ENCODE measurements around the gene FGF9.
A peak's percentile ranks its signal among the peaks of the same experiment; 100 is the strongest.

Gene FGF9

GRCh38 chr13:21670883-21671619 is at the start of gene FGF9:
Gene FGF9, plus strand, starts transcription at chr13:21671073. Its CDS starts 840 bp downstream, at chr13:21671913.
- peak; percentile 78 for DNase-seq

DNA sequence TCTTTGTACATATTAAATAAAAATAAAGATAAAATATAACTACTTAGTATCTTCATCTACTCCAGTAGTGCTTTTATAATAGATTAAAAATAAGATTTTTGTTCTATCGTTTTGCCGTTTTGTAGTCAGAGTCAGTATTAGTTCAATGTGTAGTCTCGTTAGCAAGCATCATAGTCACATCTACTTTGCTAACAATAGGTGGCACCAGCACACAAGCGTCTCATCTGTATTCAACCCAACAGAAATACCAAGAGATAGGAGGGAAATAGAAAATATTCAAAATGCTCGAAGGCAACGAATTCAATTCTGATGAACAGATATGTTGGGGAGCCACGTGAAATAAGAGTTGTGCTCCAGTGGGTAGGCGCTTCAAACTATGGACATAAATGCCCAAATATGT is 45.5 kb upstream of the FGF9 start:
- DNase-seq, result no peak

GRCh38 chr13:21632196-21632595 is 38.7 kb upstream of the FGF9 start:
- DNase-seq, result no peak

- no peak for DNase-seq
Measured at GRCh38 chr13:21636656-21637055, 34.2 kb upstream of the FGF9 start.

GRCh38 chr13:21637296-21637695 is 33.6 kb upstream of the FGF9 start:
- no peak for DNase-seq

DNA sequence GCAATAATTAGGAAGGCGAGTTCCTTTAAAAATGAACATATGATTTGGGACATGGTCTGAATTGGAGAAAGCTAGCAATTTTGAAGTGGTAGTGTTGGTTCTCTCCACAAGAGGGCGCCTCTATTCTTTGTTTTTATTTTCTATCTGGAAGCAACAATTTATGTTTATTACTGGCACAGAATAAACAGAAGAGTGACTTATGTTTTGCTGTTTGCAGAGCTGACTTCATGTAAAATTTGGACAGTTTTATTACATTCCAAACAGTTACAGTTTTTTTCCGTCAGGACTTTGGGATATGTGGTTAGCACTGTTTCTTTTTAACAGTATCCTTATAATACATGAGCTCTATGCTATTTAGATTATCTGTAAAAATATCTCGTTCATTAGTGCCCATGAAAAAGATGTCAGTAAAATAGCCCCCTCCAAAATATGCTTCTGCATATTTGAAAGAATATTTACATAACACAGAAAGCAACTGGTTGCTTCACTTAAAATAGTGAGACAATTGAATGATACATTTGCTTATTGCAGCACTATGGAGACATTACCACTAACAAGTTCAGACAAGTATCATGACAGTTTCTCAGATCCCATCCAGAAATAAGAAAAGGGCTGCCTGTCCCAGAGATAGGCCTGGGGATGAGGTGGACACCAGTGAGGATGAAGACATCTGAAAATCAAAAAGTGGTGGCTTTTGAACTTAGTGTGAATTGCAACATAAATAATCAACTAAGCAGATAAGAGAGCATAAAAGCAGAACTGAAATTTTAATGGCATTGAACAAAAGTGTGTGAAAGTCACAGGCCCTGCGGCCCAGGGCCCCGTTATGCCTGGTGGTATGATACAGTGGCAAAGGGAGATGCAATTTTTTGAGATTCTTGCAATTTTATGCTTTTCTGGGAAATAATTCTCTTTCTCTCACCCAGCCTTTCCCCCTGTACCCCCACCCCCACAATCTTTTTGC is 32.3 kb upstream of the FGF9 start:
- peak; percentile 11 for DNase-seq

- no peak for DNase-seq
Measured at GRCh38 chr13:21639561-21639960, 31.3 kb upstream of the FGF9 start.

DNA sequence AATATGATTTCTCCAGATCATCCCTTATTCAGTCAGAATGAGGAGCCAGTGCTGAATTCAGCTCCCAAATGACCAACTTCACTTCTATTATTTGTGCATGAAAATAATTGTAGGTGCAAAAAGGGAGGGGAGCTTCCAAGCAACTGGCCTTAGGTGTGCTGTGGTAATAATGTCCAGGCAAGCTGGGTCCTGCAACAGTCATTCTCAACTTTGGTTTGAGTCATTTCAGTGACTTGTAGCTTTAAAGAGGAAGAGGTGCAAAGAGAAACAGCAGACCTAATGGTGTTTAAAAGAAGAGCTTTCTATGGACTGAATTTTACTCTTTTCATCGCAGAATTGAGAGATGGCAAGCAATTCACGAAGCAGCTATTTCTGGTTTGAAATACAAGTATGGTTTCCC is 29.2 kb upstream of the FGF9 start:
- no peak for DNase-seq

DNA sequence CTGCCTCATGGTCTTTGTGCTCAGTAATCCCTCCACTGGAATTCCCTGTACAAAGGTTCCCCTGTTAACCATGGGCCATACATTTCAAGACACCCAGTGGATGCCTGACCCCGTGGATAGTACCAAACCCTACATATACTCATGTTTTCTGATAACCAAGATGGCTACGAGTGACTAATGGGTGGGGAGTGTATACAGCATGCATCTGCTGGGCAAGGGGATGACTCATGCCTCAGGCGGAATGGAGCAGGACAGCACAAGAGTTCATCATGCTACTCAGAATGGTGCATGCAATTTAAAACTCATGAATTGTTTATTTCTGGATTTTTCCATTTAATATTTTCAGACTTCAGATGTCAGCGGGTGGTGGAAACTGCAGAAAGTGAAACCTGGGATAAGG is 13.3 kb upstream of the FGF9 start:
- DNase-seq, result no peak

GRCh38 chr13:21659087-21659486 is 11.8 kb upstream of the FGF9 start:
- no peak for DNase-seq

- no peak for DNase-seq
Measured at GRCh38 chr13:21661097-21661909, 9.6 kb upstream of the FGF9 start.

- no peak for DNase-seq
Measured at GRCh38 chr13:21663197-21663596, 7.7 kb upstream of the FGF9 start.

DNA sequence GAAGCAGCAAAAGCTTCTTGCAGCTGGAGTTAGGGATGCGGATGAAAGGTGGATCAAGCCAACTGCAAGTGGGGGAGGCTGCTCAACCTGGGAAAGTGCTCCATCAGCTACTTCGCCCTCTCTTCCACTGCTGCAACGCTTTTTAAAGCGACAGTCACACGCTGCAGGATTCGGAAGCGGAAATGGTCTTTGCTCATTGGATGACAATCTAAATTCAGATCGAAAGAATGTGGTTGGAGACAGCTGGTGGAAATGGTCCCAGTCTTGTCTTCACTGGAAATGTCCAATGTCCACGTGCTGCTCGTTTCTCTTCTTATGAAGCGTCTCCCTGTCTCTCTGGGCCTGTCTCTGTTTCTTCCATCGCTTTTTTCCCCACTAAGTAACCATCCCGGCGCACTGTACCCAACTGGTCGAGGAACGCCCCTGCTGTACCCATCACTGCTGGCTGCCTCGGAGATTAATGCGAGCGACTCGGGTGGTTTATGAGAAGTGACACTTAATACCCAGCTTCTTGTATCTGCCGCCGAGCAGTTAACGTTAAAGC is 2.1 kb upstream of the FGF9 start:
- DNase-seq, result no peak

- DNase-seq, result peak; percentile 26
Measured at GRCh38 chr13:21670006-21670882, 629 bp upstream of the FGF9 start.

GRCh38 chr13:21671620-21672286 is 880 bp downstream of the FGF9 start:
- DNase-seq, result no peak

- no peak for DNase-seq
Measured at GRCh38 chr13:21672287-21672680, 1.4 kb downstream of the FGF9 start.

DNA sequence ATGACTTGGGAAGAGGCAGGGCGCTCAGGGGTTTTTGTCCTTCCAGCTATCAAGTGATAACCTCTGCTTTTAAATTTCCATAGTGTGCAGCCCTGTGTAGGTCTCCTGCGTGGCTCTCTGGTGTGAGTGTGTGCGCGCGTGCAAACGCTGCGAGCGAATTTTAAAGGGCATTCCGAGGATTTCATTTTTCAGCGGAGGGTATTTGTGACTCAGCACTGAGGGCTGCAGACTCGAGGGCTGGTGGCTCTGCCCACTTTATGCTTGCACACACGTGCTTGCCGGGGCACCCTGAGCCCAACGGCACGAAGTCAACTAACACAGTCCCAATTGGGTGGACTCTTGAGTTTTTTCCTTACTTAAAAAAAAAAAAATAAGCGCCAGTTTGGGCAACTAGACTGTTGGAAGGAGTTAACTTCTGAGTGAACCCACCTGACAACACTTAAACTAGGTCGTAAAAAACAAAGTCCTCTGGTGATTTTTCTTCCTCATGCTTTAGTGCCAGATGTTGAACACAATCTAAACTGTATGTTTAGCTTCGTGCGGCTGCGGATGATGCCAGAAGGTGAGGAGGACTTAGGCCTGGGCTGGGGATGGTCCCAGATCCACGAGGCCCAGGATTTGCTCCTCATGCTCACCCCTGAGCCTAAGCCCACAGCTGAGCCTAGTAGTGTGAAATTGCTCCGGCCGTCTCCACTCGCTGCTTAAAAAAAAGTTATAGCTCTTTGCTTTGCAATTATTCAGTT is 2.1 kb downstream of the FGF9 start:
- no peak for DNase-seq

GRCh38 chr13:21673539-21673788 is 2.6 kb downstream of the FGF9 start:
- DNase-seq, result peak; percentile 25

DNA sequence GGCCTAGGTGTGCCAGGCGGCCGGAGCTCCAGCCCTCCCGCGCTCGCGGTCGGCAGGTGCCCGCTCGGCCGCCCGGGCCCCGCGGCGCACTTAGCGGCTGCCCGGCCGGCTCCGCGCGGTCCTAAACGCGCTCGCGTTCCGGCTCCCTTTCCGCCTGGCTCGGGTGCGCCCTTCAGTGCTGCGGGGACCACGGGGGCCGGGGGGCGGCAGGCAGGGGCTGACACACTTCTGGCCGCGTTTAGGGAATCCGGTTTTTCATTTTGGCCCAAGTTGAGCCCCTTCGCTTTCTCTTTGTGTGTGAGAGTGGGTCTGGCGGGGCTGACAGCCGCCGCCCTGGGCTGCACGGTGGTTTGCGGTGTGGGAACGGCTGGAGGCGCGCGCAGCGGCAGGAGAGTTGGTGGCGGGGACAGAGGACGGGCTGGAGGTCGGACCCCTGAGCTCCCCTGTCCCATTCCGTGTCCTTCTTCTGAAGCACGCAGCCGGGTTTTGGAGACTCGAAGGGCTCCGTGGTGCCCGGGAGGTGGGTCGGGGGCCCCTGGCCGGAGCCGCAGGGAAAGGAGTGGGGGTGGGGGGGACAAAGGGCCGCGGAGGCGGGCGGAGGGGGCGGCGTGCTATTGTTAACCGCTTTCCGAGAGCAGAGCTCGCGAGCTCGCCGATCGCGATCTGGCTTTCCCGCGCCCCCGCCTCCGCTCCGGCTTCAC is 3.1 kb downstream of the FGF9 start:
- peak; percentile 40 for DNase-seq

DNA sequence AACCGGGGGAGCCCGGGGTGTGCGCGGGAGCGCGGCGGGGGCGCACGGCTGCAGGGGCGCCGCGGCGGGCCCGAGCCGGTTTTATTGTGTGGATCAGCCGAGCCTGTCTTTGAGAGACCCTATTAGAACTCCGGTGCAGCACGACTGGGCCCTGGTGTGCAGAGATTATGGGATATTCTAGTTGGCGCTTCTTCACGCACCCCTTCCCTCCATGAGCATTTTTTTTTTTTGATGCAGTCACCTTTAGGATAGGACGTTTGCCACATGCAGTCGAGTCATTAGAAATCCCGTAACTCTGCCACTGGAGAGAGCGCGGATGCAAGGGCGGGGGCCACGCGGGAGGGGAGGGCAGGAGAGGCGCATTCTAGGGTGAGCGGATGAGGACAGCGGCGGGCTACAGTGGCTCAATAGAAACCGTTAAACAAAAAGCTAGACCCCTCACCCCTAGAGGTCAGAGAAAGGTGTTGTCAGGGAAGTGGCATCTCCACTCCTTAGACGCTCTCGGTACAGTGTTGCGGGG is 3.7 kb downstream of the FGF9 start:
- DNase-seq, result no peak

Data from midbrain (tissue), 1 donor.